Activated T-helper 17 cell treated with anti-CD3 and anti-CD28 coated beads, Interleukin-2, amount 50 U/mL, for 72 hours (primary cell): ENCODE data around the gene GNAO1. TPM values are rescaled to one million over a fixed set of nuclear protein-coding genes. Genes with fewer than 3 reads are reported as not detected.

Source experiments
- ATAC-seq: fragments of 150-1000 bp; cut with Tn5 transposase; replicated peaks from 2 replicates; pipeline ENCODE4 v1.10.0; 2021; ENCODE audit warnings: mild to moderate bottlenecking, moderate library complexity
- H3K27ac Mint-ChIP-seq: one replicate; pipeline ENCODE4 v1.8.0; 2022; ENCODE audit warnings: mixed read lengths
- H3K27me3 Mint-ChIP-seq: one replicate; pipeline ENCODE4 v1.8.0; 2022; ENCODE audit warnings: mixed read lengths
- H3K36me3 Mint-ChIP-seq: one replicate; pipeline ENCODE4 v1.8.0; 2022; ENCODE audit warnings: low read depth, mild to moderate bottlenecking, mixed read lengths
- H3K4me1 Mint-ChIP-seq: one replicate; pipeline ENCODE4 v1.8.0; 2022; ENCODE audit warnings: mixed read lengths
- H3K4me3 Mint-ChIP-seq: one replicate; pipeline ENCODE4 v1.8.0; 2022; ENCODE audit warnings: mild to moderate bottlenecking, mixed read lengths
- H3K9me3 Mint-ChIP-seq: one replicate; pipeline ENCODE4 v1.8.0; 2022; ENCODE audit warnings: mixed read lengths
- total RNA-seq, 2 donors: library from RNA; stranded (reverse); gene quantifications; one replicate each; pipeline ENCODE4 v1.2.3, GENCODE V29; 2022

The GNAO1 gene
- total RNA-seq, 2 donors from 2014 or later: 0.41 to 0.74 TPM

- peak; percentile 82 for ATAC-seq
- Mint-ChIP-seq H3K9me3 (no peaks in the 10 kb centered on the region), H3K4me3 (peak overlapping the region; percentile 70), H3K36me3 (no peaks in the 10 kb centered on the region), H3K27ac (peak overlapping the region; percentile 85), H3K4me1 (peaks cover 29% of the 10 kb centered on the region), H3K27me3 (no peaks in the 10 kb centered on the region)
Observed at GRCh38 chr16:56262148-56262547, 70.9 kb downstream of the GNAO1 start.

GRCh38 chr16:56262551-56263245 lies 71.4 kb downstream of the GNAO1 start:
- H3K4me3 Mint-ChIP-seq: peak overlapping the region; percentile 70
- no peaks in the 10 kb centered on the region for H3K9me3 Mint-ChIP-seq
- peaks cover 29% of the 10 kb centered on the region for H3K4me1 Mint-ChIP-seq
- H3K36me3 Mint-ChIP-seq: no peaks in the 10 kb centered on the region
- peak; percentile 4 for ATAC-seq
- H3K27ac Mint-ChIP-seq: peak overlapping the region; percentile 85
- no peaks in the 10 kb centered on the region for H3K27me3 Mint-ChIP-seq

GRCh38 chr16:56263711-56264608 lies 72.7 kb downstream of the GNAO1 start:
- H3K4me3 Mint-ChIP-seq: no peak overlapping the region
- ATAC-seq: peak; percentile 25
- no peaks in the 10 kb centered on the region for H3K9me3 Mint-ChIP-seq
- H3K27me3 Mint-ChIP-seq: no peaks in the 10 kb centered on the region
- H3K36me3 Mint-ChIP-seq: no peaks in the 10 kb centered on the region
- peaks cover 29% of the 10 kb centered on the region for H3K4me1 Mint-ChIP-seq
- peak overlapping the region; percentile 85 for H3K27ac Mint-ChIP-seq

GRCh38 chr16:56264609-56264972 lies 73.3 kb downstream of the GNAO1 start:
- H3K4me1 Mint-ChIP-seq: peaks cover 29% of the 10 kb centered on the region
- H3K9me3 Mint-ChIP-seq: no peaks in the 10 kb centered on the region
- H3K27ac Mint-ChIP-seq: no peak overlapping the region
- ATAC-seq: no peak
- peaks cover 3% of the 10 kb centered on the region for H3K27me3 Mint-ChIP-seq
- no peak overlapping the region for H3K4me3 Mint-ChIP-seq
- no peaks in the 10 kb centered on the region for H3K36me3 Mint-ChIP-seq

- Mint-ChIP-seq H3K4me1 (peaks cover 29% of the 10 kb centered on the region), H3K27me3 (peaks cover 3% of the 10 kb centered on the region), H3K27ac (no peak overlapping the region), H3K9me3 (no peaks in the 10 kb centered on the region), H3K36me3 (no peaks in the 10 kb centered on the region), H3K4me3 (no peak overlapping the region)
- ATAC-seq: no peak
Observed at GRCh38 chr16:56265184-56265583, 73.9 kb downstream of the GNAO1 start.

GRCh38 chr16:56265746-56266145 lies 74.5 kb downstream of the GNAO1 start:
- no peak overlapping the region for H3K27ac Mint-ChIP-seq
- H3K27me3 Mint-ChIP-seq: peaks cover 3% of the 10 kb centered on the region
- no peak for ATAC-seq
- peaks cover 29% of the 10 kb centered on the region for H3K4me1 Mint-ChIP-seq
- no peak overlapping the region for H3K4me3 Mint-ChIP-seq
- no peaks in the 10 kb centered on the region for H3K9me3 Mint-ChIP-seq
- no peaks in the 10 kb centered on the region for H3K36me3 Mint-ChIP-seq

DNA sequence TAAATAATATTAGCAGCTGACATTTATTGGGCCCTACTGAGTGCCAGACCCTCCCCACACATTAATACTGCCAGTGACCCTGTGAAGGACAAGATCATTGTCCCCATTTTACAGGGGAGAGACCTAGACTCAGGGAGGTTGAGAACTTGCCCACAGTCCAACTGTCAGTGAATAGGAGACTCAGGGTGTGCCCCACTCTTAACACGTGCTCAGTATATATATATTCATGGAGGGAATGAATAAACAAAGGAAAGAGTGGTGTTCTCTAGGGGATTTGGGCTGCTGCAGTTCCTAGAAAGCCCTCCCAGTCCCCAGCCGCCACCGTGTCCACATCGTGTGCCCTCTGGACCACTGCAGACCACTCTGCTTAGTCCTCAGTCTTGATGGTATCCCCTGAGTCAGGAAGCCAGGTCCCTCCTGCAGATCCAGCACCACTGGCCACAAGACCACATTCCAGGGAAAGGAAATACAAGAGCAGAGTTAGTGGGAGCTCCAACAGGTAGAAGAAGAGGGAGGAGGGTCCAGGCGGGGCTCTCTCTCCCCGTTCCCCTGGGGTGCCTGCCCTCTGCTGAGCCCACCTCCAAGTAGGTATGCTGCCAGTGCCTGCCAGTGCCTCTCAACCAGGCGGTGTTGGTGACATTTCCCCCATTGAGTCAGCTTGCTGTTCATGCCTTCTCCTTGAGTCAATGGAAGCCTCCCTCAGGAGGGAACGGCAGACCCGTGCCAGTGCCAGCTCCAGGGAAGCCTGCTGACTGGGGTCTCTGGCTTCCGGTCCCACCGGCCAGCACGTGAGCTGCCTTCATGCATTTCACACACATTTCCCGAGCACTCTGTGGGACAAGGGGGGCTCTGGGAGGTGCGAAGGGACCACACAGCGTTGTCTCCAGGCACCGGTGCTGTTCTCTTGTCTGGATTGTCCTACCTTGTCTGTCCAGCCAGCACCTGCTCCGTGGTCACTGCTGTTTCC lies 75.6 kb downstream of the GNAO1 start:
- peaks cover 22% of the 10 kb centered on the region for H3K4me1 Mint-ChIP-seq
- peaks cover 3% of the 10 kb centered on the region for H3K27me3 Mint-ChIP-seq
- no peak overlapping the region for H3K4me3 Mint-ChIP-seq
- H3K36me3 Mint-ChIP-seq: no peaks in the 10 kb centered on the region
- H3K27ac Mint-ChIP-seq: no peak overlapping the region
- no peaks in the 10 kb centered on the region for H3K9me3 Mint-ChIP-seq
- ATAC-seq: no peak

GRCh38 chr16:56267888-56268287 lies 76.6 kb downstream of the GNAO1 start:
- Mint-ChIP-seq H3K4me3 (no peak overlapping the region), H3K27ac (no peak overlapping the region), H3K9me3 (no peaks in the 10 kb centered on the region), H3K36me3 (no peaks in the 10 kb centered on the region), H3K4me1 (peaks cover 13% of the 10 kb centered on the region), H3K27me3 (peaks cover 3% of the 10 kb centered on the region)
- ATAC-seq: no peak

GRCh38 chr16:56268799-56269198 lies 77.5 kb downstream of the GNAO1 start:
- H3K4me1 Mint-ChIP-seq: peaks cover 4% of the 10 kb centered on the region

DNA sequence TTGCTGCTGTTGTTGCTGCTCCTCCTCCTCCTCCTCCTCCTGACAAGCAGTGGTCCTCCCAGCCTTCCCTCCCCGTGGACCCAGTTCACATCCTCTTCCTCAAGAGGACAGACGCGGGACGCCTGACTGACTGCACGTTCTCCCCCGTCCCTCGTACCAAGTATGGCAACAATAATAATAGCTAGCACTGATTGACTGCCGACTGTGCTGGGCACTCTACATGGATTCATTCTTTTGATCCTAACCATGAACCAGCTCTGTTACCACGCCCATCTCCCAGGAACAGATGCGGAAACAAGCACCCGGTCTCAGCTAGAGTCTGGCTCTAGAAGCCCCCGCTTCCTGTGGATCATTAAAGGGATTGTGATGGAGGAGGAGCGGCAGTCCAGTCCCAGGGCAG lies 78.0 kb downstream of the GNAO1 start:
- H3K36me3 Mint-ChIP-seq: no peaks in the 10 kb centered on the region
- no peak for ATAC-seq
- H3K4me1 Mint-ChIP-seq: peaks cover 4% of the 10 kb centered on the region
- no peak overlapping the region for H3K4me3 Mint-ChIP-seq
- no peaks in the 10 kb centered on the region for H3K9me3 Mint-ChIP-seq
- H3K27me3 Mint-ChIP-seq: peaks cover 3% of the 10 kb centered on the region
- H3K27ac Mint-ChIP-seq: no peak overlapping the region

More at GRCh38 chr16:56268799-56269198, 77.5 kb downstream of the GNAO1 start:
- no peak for ATAC-seq
- Mint-ChIP-seq H3K4me3 (no peak overlapping the region), H3K27ac (no peak overlapping the region), H3K36me3 (no peaks in the 10 kb centered on the region), H3K27me3 (peaks cover 3% of the 10 kb centered on the region), H3K9me3 (no peaks in the 10 kb centered on the region)

- Mint-ChIP-seq H3K27me3 (peaks cover 3% of the 10 kb centered on the region), H3K9me3 (no peaks in the 10 kb centered on the region), H3K4me1 (peaks cover under 1% of the 10 kb centered on the region), H3K36me3 (no peaks in the 10 kb centered on the region), H3K4me3 (no peak overlapping the region), H3K27ac (no peak overlapping the region)
- ATAC-seq: no peak
Observed at GRCh38 chr16:56269811-56270684, 78.8 kb downstream of the GNAO1 start.

GRCh38 chr16:56270828-56271227 lies 79.5 kb downstream of the GNAO1 start:
- Mint-ChIP-seq H3K36me3 (no peaks in the 10 kb centered on the region), H3K27ac (no peak overlapping the region), H3K4me1 (no peaks in the 10 kb centered on the region), H3K9me3 (no peaks in the 10 kb centered on the region), H3K4me3 (no peak overlapping the region), H3K27me3 (peaks cover 3% of the 10 kb centered on the region)
- no peak for ATAC-seq

DNA sequence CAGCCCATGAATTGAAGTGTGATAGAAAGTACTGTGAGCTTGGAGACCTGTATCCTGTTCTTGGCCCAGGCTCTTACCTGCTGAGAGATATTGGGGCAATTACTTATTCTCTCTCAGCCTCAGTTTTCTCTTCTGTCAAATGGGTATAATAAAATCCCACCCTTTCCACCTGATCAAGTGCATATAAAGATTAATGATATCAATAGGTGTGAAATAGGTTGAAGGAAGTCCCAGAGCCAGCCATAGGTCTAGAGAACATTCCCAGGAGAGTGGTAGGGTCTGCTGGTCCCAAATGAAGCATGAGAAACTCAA lies 81.2 kb downstream of the GNAO1 start:
- Mint-ChIP-seq H3K9me3 (no peaks in the 10 kb centered on the region), H3K36me3 (no peaks in the 10 kb centered on the region), H3K4me1 (no peaks in the 10 kb centered on the region), H3K27me3 (peaks cover 3% of the 10 kb centered on the region), H3K4me3 (no peak overlapping the region), H3K27ac (no peak overlapping the region)
- no peak for ATAC-seq
